ENCODE results near the gene MAK.

DNA sequence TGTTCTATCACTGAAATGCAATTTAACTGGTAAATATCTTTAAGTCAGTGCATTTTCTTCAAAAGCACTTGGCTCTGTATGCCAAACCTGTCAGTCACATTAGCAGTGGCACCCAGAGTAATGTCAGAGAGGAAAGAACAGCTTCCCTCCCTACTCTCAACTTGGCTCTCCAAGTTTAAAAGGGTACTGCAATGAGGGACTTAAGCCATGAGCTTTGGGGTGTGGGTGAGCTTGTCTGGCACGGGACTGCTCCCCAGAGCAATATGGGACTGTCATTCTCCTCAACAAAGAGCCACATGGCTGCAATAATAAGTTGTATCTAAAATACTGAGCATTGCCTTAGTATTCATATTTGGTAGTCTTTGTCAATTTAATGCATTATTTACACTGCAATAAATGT, 39.5 kb upstream of the MAK start:
- TF ChIP-seq EZH2phosphoT487 (IDR thresholded peaks at IDR 0.05; ENCODE audit: low read length), result no peak
- TF ChIP-seq, protein P1, sequence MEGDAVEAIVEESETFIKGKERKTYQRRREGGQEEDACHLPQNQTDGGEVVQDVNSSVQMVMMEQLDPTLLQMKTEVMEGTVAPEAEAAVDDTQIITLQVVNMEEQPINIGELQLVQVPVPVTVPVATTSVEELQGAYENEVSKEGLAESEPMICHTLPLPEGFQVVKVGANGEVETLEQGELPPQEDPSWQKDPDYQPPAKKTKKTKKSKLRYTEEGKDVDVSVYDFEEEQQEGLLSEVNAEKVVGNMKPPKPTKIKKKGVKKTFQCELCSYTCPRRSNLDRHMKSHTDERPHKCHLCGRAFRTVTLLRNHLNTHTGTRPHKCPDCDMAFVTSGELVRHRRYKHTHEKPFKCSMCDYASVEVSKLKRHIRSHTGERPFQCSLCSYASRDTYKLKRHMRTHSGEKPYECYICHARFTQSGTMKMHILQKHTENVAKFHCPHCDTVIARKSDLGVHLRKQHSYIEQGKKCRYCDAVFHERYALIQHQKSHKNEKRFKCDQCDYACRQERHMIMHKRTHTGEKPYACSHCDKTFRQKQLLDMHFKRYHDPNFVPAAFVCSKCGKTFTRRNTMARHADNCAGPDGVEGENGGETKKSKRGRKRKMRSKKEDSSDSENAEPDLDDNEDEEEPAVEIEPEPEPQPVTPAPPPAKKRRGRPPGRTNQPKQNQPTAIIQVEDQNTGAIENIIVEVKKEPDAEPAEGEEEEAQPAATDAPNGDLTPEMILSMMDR (IDR thresholded peaks at IDR 0.05; ENCODE audit: low read length), result no peak

All from MM.1S (cell line).